GM12864 (cell line): ENCODE data around the gene CENPT.

Experiments
- DNase-seq: peaks from one replicate; pipeline ENCODE4 v3.0.0-alpha.2; 2011; ENCODE audit warnings: low read depth
- H3K4me3 ChIP-seq: 2 replicates; pipeline ENCODE4 v1.5.1; 2011; ENCODE audit warnings: mild to moderate bottlenecking, low read depth, low read length, control low read depth
- CTCF ChIP-seq: IDR thresholded peaks from 2 replicates; pipeline ENCODE4 v1.5.1; 2011; ENCODE audit warnings: low read depth, mild to moderate bottlenecking, moderate library complexity, low read length, control low read depth, inconsistent platforms; ENCODE audit errors: missing control alignments

The CENPT gene

GRCh38 chr16:67846320-67847063 lies 1.0 kb downstream of the CENPT start, which contains the start of gene NUTF2:
NUTF2 (plus strand) TSS chr16:67846933; CDS start chr16:67865131, 18,198 bp downstream.
- TF ChIP-seq CTCF: no peak
- H3K4me3 ChIP-seq: peak within 1 kb of the TSS; percentile 74
- peak; percentile 86 for DNase-seq

- DNase-seq: no peak
- no peak for TF ChIP-seq CTCF
Measured at GRCh38 chr16:67846063-67846319, 1.5 kb downstream of the CENPT start.

GRCh38 chr16:67845291-67846062 lies 2.0 kb downstream of the CENPT start:
- no peak for DNase-seq
- H3K4me3 ChIP-seq: peak overlapping the region; percentile 74
- TF ChIP-seq CTCF: no peak

More at GRCh38 chr16:67846063-67846319, 1.5 kb downstream of the CENPT start:
- H3K4me3 ChIP-seq: peak overlapping the region; percentile 74

GRCh38 chr16:67844497-67844896 lies 3.0 kb downstream of the CENPT start:
- DNase-seq: no peak
- TF ChIP-seq CTCF: no peak
- no peak overlapping the region; the same call in 1 of the 2 replicates for H3K4me3 ChIP-seq

- no peak for DNase-seq
- TF ChIP-seq CTCF: no peak
- peak overlapping the region; percentile 81 for H3K4me3 ChIP-seq
Measured at GRCh38 chr16:67843343-67843765, 4.1 kb downstream of the CENPT start.

GRCh38 chr16:67842509-67843342 lies 4.8 kb downstream of the CENPT start:
- DNase-seq: no peak
- H3K4me3 ChIP-seq: peak overlapping the region; percentile 81
- TF ChIP-seq CTCF: peak; percentile 50
